ENCODE measurements around the gene CMTM8.

The CMTM8 gene

DNA sequence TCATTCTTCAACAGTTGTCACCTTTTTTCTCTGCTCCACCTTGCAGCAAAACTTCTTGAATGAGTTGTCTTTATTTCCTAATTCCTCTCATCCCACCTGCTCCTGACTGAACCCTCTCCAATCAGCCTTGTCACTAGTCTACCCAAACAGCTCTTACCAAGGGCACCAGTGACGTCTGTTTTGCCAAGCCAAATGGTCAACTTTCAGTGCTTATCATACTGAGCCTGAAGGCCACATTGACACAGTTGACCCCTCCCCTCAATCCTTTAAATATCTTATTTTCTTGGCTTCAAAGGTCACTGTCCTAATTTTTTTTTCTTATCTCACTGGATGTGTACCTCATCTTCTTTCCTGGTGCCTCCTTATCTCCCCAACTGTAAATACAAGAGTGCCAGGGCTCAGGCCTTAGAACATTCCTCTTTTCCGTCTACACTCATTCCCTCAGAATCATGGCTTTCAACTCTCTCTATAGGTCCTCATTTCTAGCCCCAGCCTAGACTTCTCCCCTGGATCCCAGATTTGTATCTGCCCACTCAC, 43.2 kb downstream of the CMTM8 start:
- no peak for DNase-seq

DNA sequence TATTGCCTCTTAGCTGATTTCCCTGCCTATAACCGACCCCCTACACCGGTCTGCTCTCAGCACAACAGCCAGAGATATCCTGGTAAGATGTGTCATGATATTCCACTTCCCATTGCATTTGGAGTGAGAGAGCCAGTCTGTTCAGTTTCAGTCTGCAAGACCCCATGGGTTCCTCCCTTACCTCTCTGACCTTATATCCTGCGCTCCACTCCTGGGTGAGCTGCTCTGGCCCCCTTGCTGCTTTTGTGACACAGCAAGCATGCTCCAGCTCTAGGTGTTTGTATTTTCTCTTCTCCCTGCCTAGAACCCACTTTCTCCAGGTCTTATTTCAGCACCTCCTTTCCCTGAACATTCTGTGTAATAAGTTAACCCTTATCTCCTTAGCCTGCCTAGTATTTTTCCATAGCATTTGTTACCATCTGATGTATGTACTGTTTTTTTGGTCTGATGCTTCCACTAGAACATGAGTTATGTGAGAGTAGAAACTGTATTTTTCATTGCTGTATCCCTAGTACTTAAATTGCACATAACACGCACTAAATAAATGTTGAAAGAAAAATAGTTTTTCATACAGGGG, 44.2 kb downstream of the CMTM8 start:
- no peak for DNase-seq

DNA sequence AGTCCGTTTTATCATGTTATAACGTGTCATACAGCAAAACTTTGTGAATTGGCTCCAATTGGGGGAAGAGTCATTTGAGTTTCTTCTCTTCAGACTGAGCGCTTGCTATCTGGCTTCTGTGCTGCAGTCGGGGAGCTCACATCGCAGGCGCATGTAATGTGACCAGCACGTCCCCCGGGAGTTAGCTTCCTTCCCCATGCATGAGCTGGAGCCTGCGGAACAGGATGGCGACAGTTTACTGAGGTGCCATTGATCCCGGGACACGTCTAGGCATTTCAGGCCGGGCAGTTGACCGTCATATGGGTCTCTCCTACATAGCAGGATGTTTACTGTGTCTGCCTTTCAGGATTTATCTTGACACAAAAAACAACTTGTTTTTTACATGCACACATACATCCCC, 44.8 kb downstream of the CMTM8 start:
- no peak for DNase-seq

DNA sequence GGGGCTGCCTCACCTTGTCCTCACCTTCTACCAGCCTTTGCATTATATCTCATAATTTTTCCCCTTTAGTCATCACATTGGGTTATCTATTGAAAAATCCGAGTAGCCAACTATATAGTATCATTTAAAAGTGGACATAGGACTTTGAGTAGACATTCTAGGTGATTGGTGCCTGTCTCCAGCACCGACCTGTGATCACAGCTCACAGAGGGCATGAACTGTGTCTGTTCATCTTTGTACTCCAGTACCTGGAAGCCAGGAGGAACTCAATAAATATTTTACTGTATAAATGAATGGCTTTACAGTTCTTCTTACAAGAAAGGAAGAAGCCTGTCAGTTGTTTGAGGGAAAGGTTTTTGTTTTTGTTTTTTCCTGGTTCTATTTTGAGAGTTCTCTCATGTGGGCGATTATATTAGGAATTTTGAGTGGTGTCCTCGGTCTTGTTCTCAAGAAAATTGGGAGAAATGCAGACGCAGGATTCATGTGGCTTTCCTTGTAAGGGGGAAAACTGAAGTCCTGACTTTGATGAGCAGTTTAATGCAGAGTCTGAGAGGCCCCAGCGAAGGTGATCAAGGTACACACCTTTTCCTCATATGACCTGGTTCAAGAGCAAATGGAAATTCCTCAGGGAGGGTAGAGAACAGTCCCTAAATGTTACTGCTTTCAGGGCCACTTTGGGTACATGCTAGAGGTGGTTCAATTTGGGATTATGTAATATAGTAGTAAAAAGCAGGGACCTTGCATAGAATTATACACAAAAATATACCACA, 46.1 kb downstream of the CMTM8 start:
- DNase-seq: no peak

DNA sequence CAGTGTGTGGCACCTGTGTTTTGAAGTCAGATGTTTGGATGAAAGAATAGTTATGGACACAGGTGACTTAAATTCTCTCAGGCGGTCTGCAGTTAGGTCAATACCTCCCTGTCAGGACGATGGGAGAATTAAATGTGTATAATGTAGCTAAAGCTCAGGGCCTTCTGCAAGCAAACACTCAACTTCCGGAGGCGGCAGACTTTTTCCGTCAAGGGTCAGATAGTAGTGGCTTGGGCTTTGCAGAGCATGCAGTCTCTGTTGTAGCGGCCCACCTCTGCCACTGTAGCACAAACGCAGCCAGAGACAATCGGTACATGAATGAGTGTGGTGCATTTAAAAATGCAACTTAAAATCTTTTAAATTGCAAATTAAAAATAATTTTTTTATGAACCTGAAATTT, 47.4 kb downstream of the CMTM8 start:
- DNase-seq: no peak

DNA sequence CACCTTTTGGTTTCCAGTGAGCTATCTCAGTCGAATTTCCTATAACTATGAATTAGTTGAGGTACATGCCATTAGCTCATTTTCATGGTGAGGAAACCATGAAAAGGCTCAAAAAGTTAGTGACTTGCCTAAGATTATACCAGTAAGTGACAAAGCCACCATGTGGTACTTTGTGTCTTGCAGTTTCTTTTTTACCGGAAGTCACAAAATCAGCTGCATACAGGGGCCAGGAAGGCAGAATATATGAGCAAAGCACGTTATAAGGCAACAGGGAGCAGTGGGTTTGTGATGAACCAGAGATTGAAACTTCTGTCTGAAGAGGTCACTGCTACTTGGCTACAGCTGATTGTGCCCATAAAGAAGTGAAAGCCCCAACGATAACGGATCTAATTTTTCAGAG, 50.3 kb downstream of the CMTM8 start:
- DNase-seq: no peak

DNA sequence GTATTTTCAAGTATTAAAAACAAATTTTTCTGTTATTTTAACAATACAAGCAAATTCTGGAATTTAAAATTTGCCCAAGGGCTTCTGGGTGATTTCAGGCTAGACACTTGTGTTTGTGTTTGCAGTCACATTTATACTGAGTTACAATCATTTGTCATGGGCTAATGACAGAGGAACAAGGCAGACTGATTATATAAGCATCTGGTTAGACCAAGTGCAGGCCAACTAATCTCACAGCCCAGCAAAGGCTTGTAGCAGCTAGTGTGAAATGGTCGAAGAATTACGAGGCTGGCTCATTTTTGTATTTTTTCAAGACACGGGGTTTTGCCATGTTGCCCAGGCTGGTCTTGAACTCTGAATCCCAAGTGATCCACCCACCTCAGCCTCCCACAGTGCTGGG, 52.1 kb downstream of the CMTM8 start:
- DNase-seq: no peak

DNA sequence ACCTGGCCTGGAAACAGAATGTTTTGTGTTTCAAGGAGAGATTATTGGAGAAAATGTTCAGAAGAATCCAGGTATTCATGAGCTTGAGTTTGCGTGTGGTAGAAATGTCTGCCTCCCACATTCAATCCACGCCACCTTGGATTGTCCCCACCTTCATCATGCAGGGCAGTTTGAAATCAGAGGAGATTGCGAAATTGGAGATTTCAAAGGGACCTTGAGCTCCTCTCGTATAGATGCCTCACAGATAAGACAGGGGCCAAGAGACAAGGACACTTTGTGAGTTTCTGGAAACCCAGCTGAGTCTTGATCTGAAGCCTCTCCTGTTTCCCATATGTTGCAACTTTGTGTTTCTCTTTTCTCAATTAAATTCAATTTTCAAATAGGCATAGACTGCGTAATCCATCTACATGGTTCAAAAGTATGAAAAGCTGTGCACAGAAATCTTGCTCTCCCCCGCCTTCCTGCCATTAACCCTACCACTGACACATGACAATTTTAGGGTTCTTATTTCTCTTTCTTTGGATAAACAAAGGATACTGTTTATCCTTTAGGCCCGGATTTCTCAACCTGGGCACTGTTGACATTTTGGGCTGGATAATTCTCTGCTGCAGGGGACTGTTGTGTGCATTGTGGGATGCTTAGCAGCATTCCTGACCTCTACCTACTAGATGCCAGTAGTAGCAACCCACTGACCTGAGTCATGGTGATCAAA, 53.8 kb downstream of the CMTM8 start:
- no peak for DNase-seq

DNA sequence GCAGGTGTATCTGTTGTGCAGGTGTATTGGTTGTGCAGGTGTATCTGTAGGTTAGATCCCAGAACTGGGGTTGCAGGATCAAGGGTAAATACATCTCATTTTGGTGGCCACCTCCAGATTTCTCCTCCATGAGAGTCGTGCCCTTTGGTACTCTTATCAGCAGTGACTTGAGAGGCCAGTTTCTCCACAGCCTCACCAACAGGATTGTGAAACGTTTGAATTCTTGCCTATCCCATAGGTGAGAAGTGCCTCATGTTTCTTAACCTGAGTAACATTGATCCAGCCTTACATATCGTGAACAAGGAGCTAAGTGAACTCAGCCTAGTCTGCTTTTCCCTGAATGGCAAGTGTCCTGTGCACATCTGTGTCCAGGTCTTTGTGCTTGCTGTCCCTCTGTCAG, 55.4 kb downstream of the CMTM8 start:
- DNase-seq: no peak

DNA sequence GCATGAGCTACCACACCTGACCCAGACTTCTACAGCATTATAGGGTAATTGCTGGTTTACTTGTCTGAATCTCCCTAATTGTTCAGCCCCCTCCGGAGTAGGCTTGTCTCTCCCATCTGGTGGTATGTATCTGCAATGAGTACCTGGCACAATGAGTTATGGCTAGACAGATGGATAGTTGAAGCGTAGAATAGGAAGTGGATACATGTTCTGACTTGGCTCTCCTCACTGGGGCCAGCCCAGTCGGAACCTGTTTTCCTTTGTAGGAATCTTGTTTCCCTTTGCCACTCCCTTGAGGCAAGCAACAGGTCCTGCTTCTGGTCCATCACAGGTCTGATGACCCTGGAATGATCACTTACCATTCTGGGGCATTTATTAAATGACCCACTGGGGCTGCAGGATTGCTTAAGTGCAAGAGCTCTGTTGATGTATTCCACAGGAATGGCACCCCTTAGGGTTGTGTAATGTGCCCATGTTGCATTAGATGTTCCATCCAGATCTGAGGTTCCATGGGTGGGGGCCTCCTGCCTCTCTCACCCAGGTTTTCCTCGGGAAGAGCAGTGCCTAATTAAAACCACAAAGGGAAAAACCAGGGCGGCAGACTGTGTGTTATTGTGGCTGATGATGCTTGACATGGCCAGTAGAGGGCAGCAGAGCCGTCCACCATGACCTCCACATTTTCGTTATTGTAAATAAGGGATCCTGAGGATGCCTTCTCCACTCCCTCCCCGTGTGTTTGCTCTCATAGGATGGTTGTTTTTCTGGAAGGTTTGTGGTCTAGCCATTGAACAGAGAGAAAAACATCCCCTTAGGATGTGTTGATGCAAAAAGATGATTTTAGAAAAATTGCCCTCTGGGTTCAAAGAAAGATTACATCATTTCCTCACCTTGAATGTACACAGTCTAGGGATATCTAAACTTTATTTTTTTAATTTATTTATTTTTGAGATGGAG, 58.0 kb downstream of the CMTM8 start:
- DNase-seq: peak in 1 of 2 experiments; percentile 36

DNA sequence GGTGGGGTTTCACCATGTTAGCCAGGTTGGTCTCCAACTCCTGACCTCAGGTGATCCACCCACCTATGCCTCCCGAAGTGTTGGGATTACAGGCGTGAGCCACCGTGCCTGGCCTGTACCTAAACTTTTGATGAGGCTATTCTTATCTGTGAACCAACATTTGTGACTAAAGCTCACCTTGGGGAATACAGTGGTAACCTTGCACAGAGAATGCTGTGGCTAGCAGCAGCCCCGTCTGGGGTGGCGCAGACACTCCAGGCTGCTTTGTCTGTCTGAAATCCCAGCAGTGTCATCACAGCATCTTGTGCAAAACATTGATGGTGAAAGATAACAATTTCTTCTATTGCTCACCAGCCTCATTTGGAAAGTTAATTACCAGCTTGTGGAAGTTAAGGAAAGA, 58.9 kb downstream of the CMTM8 start:
- no peak for DNase-seq

DNA sequence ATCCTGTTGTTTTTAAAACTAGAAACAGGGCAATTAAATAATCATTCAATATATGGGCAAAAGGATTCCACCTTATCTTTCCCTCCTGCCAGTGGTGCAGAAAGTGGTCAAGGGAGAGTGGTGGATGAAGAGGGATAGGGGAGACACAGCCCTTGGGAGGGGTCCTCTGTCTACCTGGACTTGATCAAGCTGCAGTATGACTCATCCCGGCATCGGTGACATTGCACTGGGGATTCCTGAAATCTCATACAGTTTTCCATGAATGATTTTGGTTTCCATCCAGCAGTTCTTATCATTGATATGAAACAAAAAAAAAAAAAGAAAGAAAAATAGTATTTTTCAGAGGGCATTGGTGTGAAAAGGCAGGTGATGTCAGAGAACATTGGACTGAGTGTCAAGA, 62.9 kb downstream of the CMTM8 start:
- no peak for DNase-seq

DNA sequence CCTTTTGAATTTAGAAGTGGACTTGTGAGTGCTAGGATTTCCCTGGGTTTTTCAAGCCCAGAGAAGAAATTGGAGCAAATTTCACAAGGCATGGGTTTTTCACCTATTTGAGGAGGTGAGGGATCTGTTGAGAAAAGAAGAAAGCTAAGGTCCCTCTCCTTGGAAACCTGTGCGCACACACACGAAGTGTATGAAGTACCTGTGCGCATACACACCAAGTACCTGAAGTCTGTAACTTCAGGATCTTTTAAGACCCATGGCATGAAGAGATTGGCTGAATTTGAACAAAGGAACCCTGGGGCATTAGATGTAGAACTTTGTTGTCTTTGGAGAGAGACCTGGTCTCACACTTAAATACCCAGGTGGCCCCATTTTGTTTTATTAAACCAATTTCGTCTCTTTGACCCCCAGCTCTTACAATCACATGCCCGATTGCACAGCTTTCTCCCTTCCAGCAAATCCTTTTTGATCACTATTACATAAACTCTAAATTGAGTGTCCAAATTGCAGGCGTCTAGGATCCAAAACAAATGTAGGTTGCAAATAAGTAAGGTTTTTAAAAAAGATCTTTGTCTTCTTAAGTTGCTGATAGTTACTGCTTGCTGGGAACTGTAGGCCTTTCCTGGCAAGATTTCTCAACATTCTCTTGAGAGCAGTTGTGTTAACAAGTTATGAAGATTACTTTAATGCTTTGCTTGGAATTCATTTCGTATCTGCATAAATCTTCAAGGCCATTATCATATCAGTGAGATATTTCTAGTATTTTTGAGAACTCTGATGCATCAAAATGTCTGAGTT, 64.3 kb downstream of the CMTM8 start:
- DNase-seq: no peak

DNA sequence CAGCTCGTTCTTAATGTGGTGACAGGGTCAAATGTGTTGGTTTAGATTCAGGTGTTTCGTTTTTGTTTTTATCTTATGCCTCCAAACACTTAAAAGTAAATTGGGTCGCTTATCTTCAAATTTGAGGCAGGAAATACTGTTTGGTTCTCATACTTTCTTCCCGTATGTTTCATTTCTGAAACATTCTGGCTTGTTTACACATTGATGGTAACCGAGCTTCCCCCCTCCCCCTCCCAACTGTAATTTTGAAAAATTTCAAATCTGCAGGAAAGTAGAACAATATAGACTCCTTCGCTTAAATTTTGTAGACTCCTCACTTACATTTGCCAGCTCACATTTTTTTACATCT, 64.9 kb downstream of the CMTM8 start:
- DNase-seq: no peak

DNA sequence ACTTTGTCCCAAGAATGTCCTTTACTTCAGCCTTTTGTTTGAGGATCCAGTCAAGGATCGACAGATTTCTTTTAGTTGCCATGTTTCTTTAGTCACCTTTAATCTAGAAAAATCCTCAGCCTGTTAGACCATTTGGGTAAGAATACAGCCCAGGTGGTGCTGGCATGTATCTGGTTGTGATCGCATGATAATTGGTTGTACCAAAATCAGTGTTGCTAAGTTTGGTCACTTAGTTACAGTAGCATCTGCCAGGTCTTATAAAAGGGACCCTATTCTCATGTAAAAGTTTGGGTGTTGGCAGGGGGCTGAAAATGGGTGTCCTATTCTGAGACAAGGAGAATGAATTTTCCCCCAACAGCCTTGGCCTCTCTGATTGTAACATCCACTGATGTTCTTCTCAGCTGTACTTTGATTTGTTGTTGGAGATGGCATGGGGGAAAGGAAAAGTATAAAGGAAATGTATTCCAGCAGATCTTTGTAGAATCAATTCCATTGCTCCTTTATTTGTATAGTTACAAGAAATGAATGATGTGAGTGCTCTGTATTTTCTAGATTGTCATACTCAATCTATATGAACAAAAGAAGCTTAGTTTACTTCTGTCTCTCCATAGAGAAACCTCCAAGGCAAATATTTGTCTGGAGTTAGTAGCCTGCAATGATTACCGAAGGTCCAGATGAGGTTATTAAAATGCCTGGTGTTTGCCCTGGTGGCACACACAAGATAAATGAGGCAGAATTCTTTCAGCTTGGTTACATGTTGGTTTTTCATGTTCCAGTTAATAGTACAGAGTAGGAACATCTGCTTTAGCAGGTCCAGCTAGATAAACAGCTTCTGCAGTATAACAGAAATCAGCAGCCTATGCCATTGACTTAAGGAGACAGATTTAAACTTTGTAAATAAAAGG, 65.7 kb downstream of the CMTM8 start:
- DNase-seq: peak in 1 of 2 experiments; percentile 6

DNA sequence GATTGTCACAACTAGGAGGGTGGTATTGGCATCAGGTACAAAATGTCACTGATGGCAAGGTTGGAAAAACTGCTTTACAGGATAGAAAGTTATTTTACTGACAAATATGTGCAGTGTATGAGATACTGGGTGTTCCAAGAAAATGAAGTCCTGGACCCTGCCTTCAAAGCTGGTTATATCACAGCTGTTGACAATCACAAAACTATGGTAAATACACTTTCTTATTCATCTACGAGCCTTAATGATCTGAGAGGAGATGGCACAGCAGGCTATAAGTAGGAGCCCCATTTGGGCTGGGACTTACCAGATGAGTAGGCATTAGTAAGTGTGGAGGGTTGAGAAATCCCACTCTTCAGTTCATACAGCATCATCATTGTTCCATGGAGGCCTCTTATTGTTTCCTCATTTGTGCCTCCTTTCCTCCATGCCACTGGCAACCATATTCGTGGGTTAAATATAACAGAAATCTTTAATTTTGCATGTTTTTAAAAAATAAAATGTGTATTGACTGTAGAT, 66.9 kb downstream of the CMTM8 start:
- no peak for DNase-seq

DNA sequence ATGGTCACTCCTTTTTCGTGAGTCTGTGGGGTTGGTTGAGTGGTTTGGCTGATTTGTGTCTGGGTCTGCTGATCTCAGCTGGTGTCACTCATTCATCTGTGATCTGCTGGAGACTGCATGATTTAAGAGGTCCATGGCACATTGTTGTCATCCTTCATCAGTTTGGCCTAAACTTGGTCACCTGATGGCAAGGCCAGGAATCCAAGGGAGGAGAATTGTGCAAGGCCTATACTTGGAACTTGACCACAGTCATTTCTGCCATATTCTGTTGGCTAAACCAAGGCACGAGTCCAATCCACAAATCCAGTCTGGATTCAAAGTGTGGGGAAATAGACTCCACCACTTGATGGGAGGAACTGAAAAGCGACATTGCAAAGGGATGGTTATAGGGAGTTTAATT, 67.6 kb downstream of the CMTM8 start:
- no peak for DNase-seq

DNA sequence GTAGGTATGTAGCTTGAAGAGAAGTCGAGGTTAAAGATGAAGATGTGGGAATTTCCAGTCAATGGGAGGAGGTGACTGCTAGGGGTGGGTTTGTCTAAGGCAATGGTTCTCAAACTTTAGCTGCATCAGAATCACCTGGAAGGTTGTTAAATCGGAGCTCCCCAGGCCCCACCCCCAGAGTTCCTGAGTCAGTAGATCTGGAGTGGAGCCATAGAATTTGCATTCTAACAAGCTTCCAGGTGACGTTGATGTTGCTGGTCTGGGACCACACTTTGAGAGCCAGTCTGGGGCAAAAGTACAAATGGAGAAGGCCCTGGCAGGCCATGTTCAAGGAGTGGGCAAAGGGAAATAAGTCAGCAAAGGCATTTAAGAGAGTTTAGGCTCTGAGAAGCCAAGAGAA, 69.1 kb downstream of the CMTM8 start:
- no peak for DNase-seq

DNA sequence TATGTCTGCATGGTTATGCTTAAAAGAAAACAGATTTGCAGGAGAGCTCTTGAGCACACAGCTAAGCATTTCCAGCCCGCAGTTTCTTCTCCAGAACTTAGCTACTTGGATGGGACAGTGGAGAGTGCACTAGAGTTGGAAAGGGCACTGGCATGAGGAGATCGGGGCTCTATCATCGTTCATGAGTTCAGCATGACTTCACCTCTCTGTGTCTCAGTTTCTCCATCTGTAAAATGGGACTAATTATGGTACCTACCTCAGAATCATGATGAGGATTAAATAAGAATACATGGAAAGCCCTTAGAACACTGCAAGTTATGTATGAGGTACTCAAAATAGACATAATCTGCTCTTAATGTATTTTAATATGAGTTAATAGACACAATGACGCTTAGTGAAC, 69.9 kb downstream of the CMTM8 start:
- no peak for DNase-seq

DNA sequence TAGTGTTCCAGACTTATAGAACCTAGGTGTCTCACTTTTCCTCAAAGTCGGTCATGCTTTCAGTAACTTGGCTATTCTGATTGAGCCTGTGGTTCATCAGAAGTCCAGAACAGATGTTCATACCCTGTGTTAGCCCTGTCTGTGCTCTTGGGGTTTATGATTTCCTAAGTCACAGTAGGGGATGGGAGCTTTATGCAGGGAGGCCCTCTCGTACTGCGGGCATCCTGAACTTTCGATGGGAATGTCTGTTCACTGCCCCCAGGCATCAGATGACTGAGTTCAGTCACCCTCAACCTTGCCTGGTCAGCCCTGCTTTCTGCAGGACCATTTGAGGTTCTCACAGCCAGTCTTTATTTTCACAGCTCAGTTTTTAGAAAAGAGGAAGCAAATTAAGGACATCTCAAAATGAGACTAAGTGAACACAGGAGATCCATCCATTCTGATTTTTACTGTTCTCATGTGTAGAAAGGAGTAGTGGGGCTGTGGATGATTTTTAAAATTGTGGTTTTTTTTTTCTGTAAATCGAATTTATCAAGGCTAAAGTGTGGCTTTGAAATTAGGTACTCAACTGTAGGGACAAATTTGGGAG, 71.3 kb downstream of the CMTM8 start:
- no peak for DNase-seq
